ENCODE results near the gene INPP5A.

Gene INPP5A

DNA sequence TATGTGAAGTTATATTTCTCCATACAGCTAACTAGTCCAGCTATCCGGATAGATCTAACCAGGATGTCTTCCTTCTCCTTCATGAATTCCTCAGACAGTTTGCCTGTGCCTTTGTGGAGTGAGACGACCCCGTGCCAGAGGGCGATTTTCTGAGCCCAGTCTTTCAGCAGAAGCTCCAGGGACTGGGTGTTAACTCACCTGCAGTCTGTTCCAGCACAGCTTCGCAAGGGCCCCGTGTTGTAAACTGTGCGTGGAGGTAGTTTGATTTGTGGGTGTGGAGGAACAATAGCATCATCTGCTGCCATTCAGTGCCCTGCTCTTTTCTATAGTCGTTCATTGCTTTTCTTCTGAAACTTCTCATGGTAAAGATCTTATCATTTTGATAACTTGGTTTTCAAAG is 103.8 kb downstream of the INPP5A start:
- no peaks in the 10 kb centered on the region for H3K9me3 ChIP-seq (ENCODE audit: control insufficient read depth, insufficient read depth, low read depth, low read length)
- H3K4me3 ChIP-seq (ENCODE audit: low read depth, low read length) = no peak overlapping the region
- no peaks in the 10 kb centered on the region for H3K36me3 ChIP-seq (ENCODE audit: control insufficient read depth, insufficient read depth, low read length)
- H3K4me1 ChIP-seq (ENCODE audit: control insufficient read depth, insufficient read depth, low read length) = no peaks in the 10 kb centered on the region
- H3K27me3 ChIP-seq (ENCODE audit: control insufficient read depth, insufficient read depth, low read length) = no peaks in the 10 kb centered on the region
- no peak overlapping the region for H3K9ac ChIP-seq (ENCODE audit: low read length)
- no peak overlapping the region for H3K27ac ChIP-seq (ENCODE audit: low read depth, low read length)

DNA sequence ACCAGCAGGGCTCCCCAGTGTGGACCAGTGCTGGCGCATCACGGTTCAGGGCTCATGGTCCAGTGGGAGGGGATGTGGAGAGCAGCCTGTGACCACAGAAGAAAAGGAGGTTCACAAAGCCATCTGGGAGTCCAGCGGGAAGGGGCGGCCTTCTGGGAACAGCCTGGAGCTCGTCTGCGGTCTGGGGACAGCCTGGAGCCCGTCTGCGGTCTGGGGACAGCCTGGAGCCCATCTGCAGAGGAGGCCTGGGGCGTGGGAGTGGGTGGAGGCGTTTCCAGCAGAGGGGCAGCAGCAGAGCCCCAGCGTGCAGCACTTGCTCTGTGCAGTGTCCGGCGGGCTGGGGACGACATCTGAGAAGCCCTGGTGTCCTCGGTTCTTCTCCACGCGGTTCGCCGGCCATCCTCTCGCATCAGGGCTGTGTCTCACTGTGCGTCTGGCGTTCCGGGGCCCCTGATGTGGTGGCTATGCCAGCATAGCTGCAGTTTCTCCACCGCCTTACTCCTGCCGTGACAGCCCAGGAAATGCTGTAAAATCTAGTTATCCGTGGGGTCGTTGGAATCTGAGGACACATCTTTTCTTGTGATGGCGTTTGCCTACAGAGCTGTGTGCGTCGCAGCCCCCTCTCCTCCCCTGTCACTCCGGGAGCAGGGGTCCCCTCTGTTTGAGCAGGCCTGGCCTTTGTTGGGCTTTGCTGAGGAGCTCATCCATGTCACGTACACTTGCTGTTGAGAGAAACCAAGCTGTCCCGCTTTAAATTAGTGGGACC is 104.6 kb downstream of the INPP5A start:
- Histone ChIP-seq H3K9ac (ENCODE audit: low read length) (no peak overlapping the region), H3K36me3 (ENCODE audit: control insufficient read depth, insufficient read depth, low read length) (no peaks in the 10 kb centered on the region), H3K27me3 (ENCODE audit: control insufficient read depth, insufficient read depth, low read length) (no peaks in the 10 kb centered on the region), H3K4me3 (ENCODE audit: low read depth, low read length) (no peak overlapping the region), H3K27ac (ENCODE audit: low read depth, low read length) (no peak overlapping the region), H3K9me3 (ENCODE audit: control insufficient read depth, insufficient read depth, low read depth, low read length) (no peaks in the 10 kb centered on the region), H3K4me1 (ENCODE audit: control insufficient read depth, insufficient read depth, low read length) (no peaks in the 10 kb centered on the region)

DNA sequence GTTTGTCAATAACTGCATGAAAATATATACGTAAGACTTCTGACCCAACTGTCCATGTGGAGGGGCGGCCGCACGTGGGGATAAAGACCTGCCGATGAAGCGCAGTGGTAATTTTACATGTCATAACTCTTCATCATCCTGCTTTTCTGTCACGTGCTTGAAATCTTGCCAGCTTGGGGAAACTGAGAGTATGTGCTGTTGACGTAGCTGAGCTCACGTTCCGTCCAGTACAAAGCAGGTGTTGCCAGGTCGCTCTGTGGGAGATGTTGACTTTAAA is 105.1 kb downstream of the INPP5A start:
- H3K9ac ChIP-seq (ENCODE audit: low read length) = no peak overlapping the region
- no peaks in the 10 kb centered on the region for H3K36me3 ChIP-seq (ENCODE audit: control insufficient read depth, insufficient read depth, low read length)
- no peak overlapping the region for H3K27ac ChIP-seq (ENCODE audit: low read depth, low read length)
- no peaks in the 10 kb centered on the region for H3K9me3 ChIP-seq (ENCODE audit: control insufficient read depth, insufficient read depth, low read depth, low read length)
- H3K4me1 ChIP-seq (ENCODE audit: control insufficient read depth, insufficient read depth, low read length) = no peaks in the 10 kb centered on the region
- no peaks in the 10 kb centered on the region for H3K27me3 ChIP-seq (ENCODE audit: control insufficient read depth, insufficient read depth, low read length)
- H3K4me3 ChIP-seq (ENCODE audit: low read depth, low read length) = no peak overlapping the region

GRCh38 chr10:132643709-132644526 is 106.3 kb downstream of the INPP5A start:
- no peaks in the 10 kb centered on the region for H3K9me3 ChIP-seq (ENCODE audit: control insufficient read depth, insufficient read depth, low read depth, low read length)
- H3K9ac ChIP-seq (ENCODE audit: low read length) = no peak overlapping the region
- H3K4me1 ChIP-seq (ENCODE audit: control insufficient read depth, insufficient read depth, low read length) = no peaks in the 10 kb centered on the region
- H3K4me3 ChIP-seq (ENCODE audit: low read depth, low read length) = no peak overlapping the region
- H3K36me3 ChIP-seq (ENCODE audit: control insufficient read depth, insufficient read depth, low read length) = no peaks in the 10 kb centered on the region
- H3K27ac ChIP-seq (ENCODE audit: low read depth, low read length) = no peak overlapping the region
- no peaks in the 10 kb centered on the region for H3K27me3 ChIP-seq (ENCODE audit: control insufficient read depth, insufficient read depth, low read length)

DNA sequence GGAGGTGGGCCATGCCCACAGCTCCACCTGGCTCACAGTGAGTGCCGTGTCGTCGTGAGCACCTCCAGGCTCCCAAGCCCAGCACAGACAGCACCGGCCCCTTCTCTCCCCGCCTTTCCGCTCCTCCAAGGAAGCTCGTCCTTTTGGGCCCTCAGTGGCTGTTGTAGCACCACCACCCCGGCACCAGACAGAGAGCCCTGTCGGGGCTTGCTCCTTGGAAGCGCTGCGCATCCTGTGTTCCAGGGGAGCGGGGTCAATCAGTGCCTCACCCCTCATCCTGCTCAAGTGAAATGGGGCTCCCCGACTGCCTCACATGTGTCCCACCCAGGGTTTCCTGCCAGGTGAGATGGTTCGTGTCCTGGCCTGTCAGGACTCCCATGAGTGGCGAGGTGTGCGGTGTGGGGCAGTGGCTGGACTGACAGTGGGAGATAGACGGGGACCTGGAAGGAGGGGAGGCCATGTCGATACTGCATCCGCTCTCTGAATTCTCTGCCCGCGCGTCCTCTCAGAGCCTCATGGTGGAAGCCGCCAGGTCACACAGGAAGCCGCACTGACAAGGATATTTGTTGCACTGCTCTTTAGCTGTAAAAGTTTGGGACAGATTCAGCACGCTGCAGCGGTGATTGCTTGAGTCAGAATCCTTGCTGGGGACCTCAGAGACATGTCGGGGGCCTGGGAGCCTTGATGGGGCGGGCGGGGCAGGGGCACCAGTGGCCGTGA is 107.1 kb downstream of the INPP5A start:
- Histone ChIP-seq H3K9ac (ENCODE audit: low read length) (no peak overlapping the region), H3K4me3 (ENCODE audit: low read depth, low read length) (no peak overlapping the region), H3K4me1 (ENCODE audit: control insufficient read depth, insufficient read depth, low read length) (no peaks in the 10 kb centered on the region), H3K27ac (ENCODE audit: low read depth, low read length) (no peak overlapping the region), H3K36me3 (ENCODE audit: control insufficient read depth, insufficient read depth, low read length) (no peaks in the 10 kb centered on the region), H3K27me3 (ENCODE audit: control insufficient read depth, insufficient read depth, low read length) (no peaks in the 10 kb centered on the region), H3K9me3 (ENCODE audit: control insufficient read depth, insufficient read depth, low read depth, low read length) (no peaks in the 10 kb centered on the region)

DNA sequence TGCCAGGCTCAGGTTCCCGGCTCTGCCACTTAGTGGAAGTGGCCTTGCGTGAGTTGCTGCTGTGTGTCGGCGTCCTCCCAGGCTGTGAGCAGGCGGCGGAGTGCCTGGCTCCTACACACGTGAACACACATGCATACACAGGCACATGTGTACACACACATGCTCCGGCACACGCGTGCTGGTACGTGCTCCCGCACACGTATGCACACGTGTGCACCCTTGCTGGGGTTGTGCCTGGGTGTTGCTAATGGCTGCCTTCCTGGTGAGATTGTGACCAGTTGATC is 107.6 kb downstream of the INPP5A start:
- Histone ChIP-seq H3K4me1 (ENCODE audit: control insufficient read depth, insufficient read depth, low read length) (no peaks in the 10 kb centered on the region), H3K27me3 (ENCODE audit: control insufficient read depth, insufficient read depth, low read length) (no peaks in the 10 kb centered on the region), H3K36me3 (ENCODE audit: control insufficient read depth, insufficient read depth, low read length) (no peaks in the 10 kb centered on the region), H3K4me3 (ENCODE audit: low read depth, low read length) (no peak overlapping the region), H3K9ac (ENCODE audit: low read length) (no peak overlapping the region), H3K27ac (ENCODE audit: low read depth, low read length) (no peak overlapping the region), H3K9me3 (ENCODE audit: control insufficient read depth, insufficient read depth, low read depth, low read length) (no peaks in the 10 kb centered on the region)

- H3K9ac ChIP-seq (ENCODE audit: low read length) = no peak overlapping the region
- H3K9me3 ChIP-seq (ENCODE audit: control insufficient read depth, insufficient read depth, low read depth, low read length) = no peaks in the 10 kb centered on the region
- H3K27me3 ChIP-seq (ENCODE audit: control insufficient read depth, insufficient read depth, low read length) = no peaks in the 10 kb centered on the region
- H3K36me3 ChIP-seq (ENCODE audit: control insufficient read depth, insufficient read depth, low read length) = no peaks in the 10 kb centered on the region
- H3K27ac ChIP-seq (ENCODE audit: low read depth, low read length) = no peak overlapping the region
- H3K4me3 ChIP-seq (ENCODE audit: low read depth, low read length) = no peak overlapping the region
- H3K4me1 ChIP-seq (ENCODE audit: control insufficient read depth, insufficient read depth, low read length) = no peaks in the 10 kb centered on the region
Measured at GRCh38 chr10:132645630-132646442, 108.2 kb downstream of the INPP5A start.

DNA sequence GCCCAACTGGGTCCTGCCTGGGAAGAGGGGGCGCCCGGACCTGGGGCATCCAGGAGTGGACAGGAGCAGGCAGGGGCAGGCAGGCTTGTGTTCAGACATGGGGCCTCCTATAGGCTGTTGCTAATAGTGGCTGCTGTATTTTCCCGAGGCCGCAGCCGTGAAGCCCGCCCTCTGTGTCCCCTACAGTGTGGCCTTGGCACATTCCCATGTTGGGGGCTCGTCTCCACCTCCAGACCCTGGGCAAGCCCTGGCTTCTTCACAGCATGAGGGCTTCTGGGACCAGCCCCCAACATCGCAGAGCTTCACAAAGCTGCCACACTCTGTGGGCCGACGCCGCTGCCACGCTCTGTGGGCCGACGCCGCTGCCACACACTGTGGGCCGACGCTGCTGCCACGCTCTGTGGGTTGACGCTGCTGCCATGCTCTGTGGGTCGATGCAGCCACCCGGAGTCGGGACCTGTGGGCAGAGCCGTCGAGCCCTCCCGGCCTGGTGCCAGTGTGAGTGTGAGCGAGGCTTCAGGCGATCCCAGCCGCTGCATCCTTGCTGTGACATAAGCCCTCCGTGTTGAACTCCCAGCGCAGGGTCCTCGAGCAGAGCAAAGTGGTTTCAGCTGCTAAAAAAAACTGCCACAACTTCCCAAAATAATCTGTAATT is 109.0 kb downstream of the INPP5A start:
- no peaks in the 10 kb centered on the region for H3K9me3 ChIP-seq (ENCODE audit: control insufficient read depth, insufficient read depth, low read depth, low read length)
- no peaks in the 10 kb centered on the region for H3K4me1 ChIP-seq (ENCODE audit: control insufficient read depth, insufficient read depth, low read length)
- no peaks in the 10 kb centered on the region for H3K27me3 ChIP-seq (ENCODE audit: control insufficient read depth, insufficient read depth, low read length)
- no peak overlapping the region for H3K4me3 ChIP-seq (ENCODE audit: low read depth, low read length)
- H3K9ac ChIP-seq (ENCODE audit: low read length) = no peak overlapping the region
- no peak overlapping the region for H3K27ac ChIP-seq (ENCODE audit: low read depth, low read length)
- no peaks in the 10 kb centered on the region for H3K36me3 ChIP-seq (ENCODE audit: control insufficient read depth, insufficient read depth, low read length)

GRCh38 chr10:132647424-132647823 is 109.8 kb downstream of the INPP5A start:
- Histone ChIP-seq H3K36me3 (ENCODE audit: control insufficient read depth, insufficient read depth, low read length) (no peaks in the 10 kb centered on the region), H3K27me3 (ENCODE audit: control insufficient read depth, insufficient read depth, low read length) (no peaks in the 10 kb centered on the region), H3K27ac (ENCODE audit: low read depth, low read length) (no peak overlapping the region), H3K4me3 (ENCODE audit: low read depth, low read length) (no peak overlapping the region), H3K9me3 (ENCODE audit: control insufficient read depth, insufficient read depth, low read depth, low read length) (no peaks in the 10 kb centered on the region), H3K4me1 (ENCODE audit: control insufficient read depth, insufficient read depth, low read length) (no peaks in the 10 kb centered on the region), H3K9ac (ENCODE audit: low read length) (no peak overlapping the region)

- Histone ChIP-seq H3K36me3 (ENCODE audit: control insufficient read depth, insufficient read depth, low read length) (no peaks in the 10 kb centered on the region), H3K27ac (ENCODE audit: low read depth, low read length) (no peak overlapping the region), H3K4me3 (ENCODE audit: low read depth, low read length) (no peak overlapping the region), H3K27me3 (ENCODE audit: control insufficient read depth, insufficient read depth, low read length) (no peaks in the 10 kb centered on the region), H3K9me3 (ENCODE audit: control insufficient read depth, insufficient read depth, low read depth, low read length) (no peaks in the 10 kb centered on the region), H3K9ac (ENCODE audit: low read length) (no peak overlapping the region), H3K4me1 (ENCODE audit: control insufficient read depth, insufficient read depth, low read length) (no peaks in the 10 kb centered on the region)
Measured at GRCh38 chr10:132648072-132648850, 110.7 kb downstream of the INPP5A start.

Measured in HUES6 (cell line).